COLO668 (cell line): ENCODE results near the gene FUZ.

Experiments
- DNase-seq: peaks from one replicate; lab custom pipeline; 2025; ENCODE audit not compliant: unreplicated experiment; lab: John Stamatoyannopoulos, UW

The FUZ gene

GRCh38 chr19:49807904-49808675 lies 5.0 kb downstream of the FUZ start:
- DNase-seq = no peak

GRCh38 chr19:49807058-49807903 lies 5.8 kb downstream of the FUZ start:
- no peak for DNase-seq

GRCh38 chr19:49806620-49806959 lies 6.5 kb downstream of the FUZ start:
- no peak for DNase-seq

GRCh38 chr19:49805822-49806619 lies 7.1 kb downstream of the FUZ start:
- no peak for DNase-seq

- DNase-seq = peak; percentile 18
Measured at GRCh38 chr19:49803529-49803856, 9.6 kb downstream of the FUZ start.

- DNase-seq = peak; percentile 81
Measured at GRCh38 chr19:49802836-49803528, 10.1 kb downstream of the FUZ start.

GRCh38 chr19:49801966-49802661 lies 11.0 kb downstream of the FUZ start:
- DNase-seq = peak; percentile 86

- no peak for DNase-seq
Measured at GRCh38 chr19:49801401-49801888, 11.6 kb downstream of the FUZ start.

GRCh38 chr19:49800771-49801170 lies 12.3 kb downstream of the FUZ start:
- no peak for DNase-seq

GRCh38 chr19:49799798-49800376 lies 13.2 kb downstream of the FUZ start:
- peak; percentile 18 for DNase-seq

- no peak for DNase-seq
Measured at GRCh38 chr19:49799271-49799797, 13.8 kb downstream of the FUZ start.

- no peak for DNase-seq
Measured at GRCh38 chr19:49798574-49798973, 14.5 kb downstream of the FUZ start.

GRCh38 chr19:49795615-49796014 lies 17.5 kb downstream of the FUZ start:
- DNase-seq = no peak

GRCh38 chr19:49793561-49793840 lies 19.6 kb downstream of the FUZ start:
- no peak for DNase-seq

GRCh38 chr19:49792829-49793560 lies 20.1 kb downstream of the FUZ start:
- DNase-seq = no peak

GRCh38 chr19:49791776-49792445 lies 21.2 kb downstream of the FUZ start:
- no peak for DNase-seq

- no peak for DNase-seq
Measured at GRCh38 chr19:49790866-49791265, 22.2 kb downstream of the FUZ start.

GRCh38 chr19:49788857-49789256 lies 24.2 kb downstream of the FUZ start:
- no peak for DNase-seq

GRCh38 chr19:49787746-49788145 lies 25.3 kb downstream of the FUZ start:
- no peak for DNase-seq
